Measurements from ENCODE around the gene DPP10. TPM values are rescaled to one million over a fixed set of nuclear protein-coding genes. Genes with fewer than 3 reads are reported as not detected.

The DPP10 gene
- total RNA-seq, 3 donors from 2014 or later (not counting 1 experiment from before 2014, with no cell fraction given): not detected

DNA sequence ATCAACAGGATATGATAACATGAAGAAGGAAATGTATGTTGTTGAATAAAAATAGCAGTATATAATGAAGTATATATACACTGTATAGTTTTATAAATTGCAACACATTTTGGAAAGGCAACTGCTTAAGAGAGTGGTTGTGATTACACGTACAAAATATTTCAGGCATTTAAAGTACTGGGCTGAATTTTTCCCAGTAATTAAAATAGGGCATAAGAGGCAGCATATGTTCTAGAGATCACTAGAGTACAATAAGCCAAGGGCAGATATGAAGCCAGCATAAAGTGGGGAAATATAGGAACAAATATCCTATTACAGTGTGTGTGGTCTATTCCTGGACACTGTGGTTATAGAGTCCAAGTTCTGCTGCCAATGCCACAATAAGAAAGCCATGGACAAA is 14.1 kb downstream of the DPP10 start:
- no peak overlapping the region for H3K4me3 Mint-ChIP-seq
- intact Hi-C loops (cut with micrococcal nuclease): no loop called here

DNA sequence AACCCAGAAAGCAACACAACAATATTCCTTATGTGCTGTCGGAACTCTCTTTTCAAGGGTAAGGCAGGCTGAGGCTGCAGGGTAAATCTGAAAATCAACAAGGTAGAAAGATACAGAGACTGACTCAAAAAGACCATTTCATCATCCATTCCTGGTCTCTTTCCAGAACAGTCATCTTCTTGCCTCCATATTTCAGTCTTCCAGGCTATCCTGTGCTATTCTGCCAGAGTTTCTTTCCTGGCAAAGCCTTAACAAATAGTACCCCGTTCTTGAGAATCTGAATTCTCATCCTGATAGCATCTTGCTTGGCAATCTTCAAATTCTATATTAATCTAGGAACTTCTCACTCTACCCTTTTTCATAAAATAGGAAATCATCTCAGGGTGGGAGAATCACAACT is 15.5 kb downstream of the DPP10 start:
- Mint-ChIP-seq H3K4me1 (no peaks in the 10 kb centered on the region), H3K4me3 (no peak overlapping the region), H3K27me3 (ENCODE audit: low read depth in 2 of 2) (no peaks in the 10 kb centered on the region), H3K36me3 (no peaks in the 10 kb centered on the region), H3K27ac (no peak overlapping the region), H3K9me3 (peaks cover 4 to 9% of the 10 kb centered on the region in 2 donors)
- Histone ChIP-seq H3K27me3 (ENCODE audit: control insufficient read depth, insufficient read depth, low read length) (no peaks in the 10 kb centered on the region), H3K9me3 (ENCODE audit: control insufficient read depth, insufficient read depth, low read length) (no peaks in the 10 kb centered on the region), H3K4me3 (ENCODE audit: low read length) (no peak overlapping the region), H3K27ac (ENCODE audit: low read length) (no peak overlapping the region), H3K4me1 (ENCODE audit: control insufficient read depth, insufficient read depth, low read length) (no peaks in the 10 kb centered on the region), H3K36me3 (ENCODE audit: control insufficient read depth, insufficient read depth, low read length) (no peaks in the 10 kb centered on the region)
- TF ChIP-seq, protein P1, sequence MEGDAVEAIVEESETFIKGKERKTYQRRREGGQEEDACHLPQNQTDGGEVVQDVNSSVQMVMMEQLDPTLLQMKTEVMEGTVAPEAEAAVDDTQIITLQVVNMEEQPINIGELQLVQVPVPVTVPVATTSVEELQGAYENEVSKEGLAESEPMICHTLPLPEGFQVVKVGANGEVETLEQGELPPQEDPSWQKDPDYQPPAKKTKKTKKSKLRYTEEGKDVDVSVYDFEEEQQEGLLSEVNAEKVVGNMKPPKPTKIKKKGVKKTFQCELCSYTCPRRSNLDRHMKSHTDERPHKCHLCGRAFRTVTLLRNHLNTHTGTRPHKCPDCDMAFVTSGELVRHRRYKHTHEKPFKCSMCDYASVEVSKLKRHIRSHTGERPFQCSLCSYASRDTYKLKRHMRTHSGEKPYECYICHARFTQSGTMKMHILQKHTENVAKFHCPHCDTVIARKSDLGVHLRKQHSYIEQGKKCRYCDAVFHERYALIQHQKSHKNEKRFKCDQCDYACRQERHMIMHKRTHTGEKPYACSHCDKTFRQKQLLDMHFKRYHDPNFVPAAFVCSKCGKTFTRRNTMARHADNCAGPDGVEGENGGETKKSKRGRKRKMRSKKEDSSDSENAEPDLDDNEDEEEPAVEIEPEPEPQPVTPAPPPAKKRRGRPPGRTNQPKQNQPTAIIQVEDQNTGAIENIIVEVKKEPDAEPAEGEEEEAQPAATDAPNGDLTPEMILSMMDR (IDR thresholded peaks at IDR 0.05): no peak
- ATAC-seq: no peak
- WGBS (ENCODE audit: insufficient coverage): 87% methylated on average over 2 of the region's 2 CpGs
- DNase-seq: no peak
- intact Hi-C loops (cut with micrococcal nuclease): no loop called here

More for the DNA sequence above, 14.1 kb downstream of the DPP10 start:
- Histone ChIP-seq H3K9me3 (ENCODE audit: control insufficient read depth, insufficient read depth, low read length) (no peaks in the 10 kb centered on the region), H3K4me3 (ENCODE audit: low read length) (no peak overlapping the region), H3K4me1 (ENCODE audit: control insufficient read depth, insufficient read depth, low read length) (no peaks in the 10 kb centered on the region), H3K27me3 (ENCODE audit: control insufficient read depth, insufficient read depth, low read length) (no peaks in the 10 kb centered on the region), H3K36me3 (ENCODE audit: control insufficient read depth, insufficient read depth, low read length) (no peaks in the 10 kb centered on the region), H3K27ac (ENCODE audit: low read length) (no peak overlapping the region)
- H3K9me3 Mint-ChIP-seq: peaks cover 4 to 8% of the 10 kb centered on the region in 2 donors
- DNase-seq (no peak), ATAC-seq (no peak)
- TF ChIP-seq, protein P1 (IDR thresholded peaks at IDR 0.05): no peak
- no peaks in the 10 kb centered on the region for H3K36me3 Mint-ChIP-seq
- H3K27ac Mint-ChIP-seq: no peak overlapping the region
- WGBS (ENCODE audit: insufficient coverage): 100% methylated on average over 1 of the region's 1 CpG
- H3K27me3 Mint-ChIP-seq (ENCODE audit: low read depth in 2 of 2): no peaks in the 10 kb centered on the region
- no peaks in the 10 kb centered on the region for H3K4me1 Mint-ChIP-seq

DNA sequence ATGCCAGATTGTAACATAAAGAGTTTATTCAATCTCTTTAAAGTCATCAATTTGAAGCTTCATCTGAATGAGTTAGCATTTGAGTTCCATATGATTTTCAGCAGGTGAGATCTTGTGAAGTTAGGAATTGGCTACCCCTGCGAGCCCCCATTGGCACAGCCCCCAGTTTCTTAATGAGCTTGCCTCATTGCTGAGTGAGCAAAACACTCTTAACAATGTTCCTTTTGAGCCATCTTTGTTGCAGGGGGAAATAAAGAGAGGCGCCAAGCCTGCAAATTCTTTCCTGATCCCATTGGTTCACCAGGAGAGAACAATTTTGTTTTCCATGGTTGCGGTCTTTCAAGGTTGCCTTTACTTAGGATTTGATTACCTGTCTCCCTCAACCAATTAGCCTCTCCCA is 18.7 kb downstream of the DPP10 start:
- H3K27ac ChIP-seq (ENCODE audit: low read length): no peak overlapping the region
- Mint-ChIP-seq H3K9me3 (peaks cover 0 to 3% of the 10 kb centered on the region in 2 donors), H3K27me3 (ENCODE audit: low read depth in 2 of 2) (no peaks in the 10 kb centered on the region), H3K36me3 (no peaks in the 10 kb centered on the region), H3K4me1 (no peaks in the 10 kb centered on the region), H3K27ac (no peak overlapping the region), H3K4me3 (no peak overlapping the region)
- no peak overlapping the region for H3K4me3 ChIP-seq (ENCODE audit: low read length)
- 85% methylated on average over 3 of the region's 3 CpGs for WGBS (ENCODE audit: insufficient coverage)
- ATAC-seq: no peak
- H3K27me3 ChIP-seq (ENCODE audit: control insufficient read depth, insufficient read depth, low read length): no peaks in the 10 kb centered on the region
- H3K36me3 ChIP-seq (ENCODE audit: control insufficient read depth, insufficient read depth, low read length): no peaks in the 10 kb centered on the region
- intact Hi-C loops (cut with micrococcal nuclease): no loop called here
- TF ChIP-seq, protein P1 (IDR thresholded peaks at IDR 0.05): no peak
- no peak for DNase-seq
- H3K4me1 ChIP-seq (ENCODE audit: control insufficient read depth, insufficient read depth, low read length): no peaks in the 10 kb centered on the region
- H3K9me3 ChIP-seq (ENCODE audit: control insufficient read depth, insufficient read depth, low read length): no peaks in the 10 kb centered on the region

DNA sequence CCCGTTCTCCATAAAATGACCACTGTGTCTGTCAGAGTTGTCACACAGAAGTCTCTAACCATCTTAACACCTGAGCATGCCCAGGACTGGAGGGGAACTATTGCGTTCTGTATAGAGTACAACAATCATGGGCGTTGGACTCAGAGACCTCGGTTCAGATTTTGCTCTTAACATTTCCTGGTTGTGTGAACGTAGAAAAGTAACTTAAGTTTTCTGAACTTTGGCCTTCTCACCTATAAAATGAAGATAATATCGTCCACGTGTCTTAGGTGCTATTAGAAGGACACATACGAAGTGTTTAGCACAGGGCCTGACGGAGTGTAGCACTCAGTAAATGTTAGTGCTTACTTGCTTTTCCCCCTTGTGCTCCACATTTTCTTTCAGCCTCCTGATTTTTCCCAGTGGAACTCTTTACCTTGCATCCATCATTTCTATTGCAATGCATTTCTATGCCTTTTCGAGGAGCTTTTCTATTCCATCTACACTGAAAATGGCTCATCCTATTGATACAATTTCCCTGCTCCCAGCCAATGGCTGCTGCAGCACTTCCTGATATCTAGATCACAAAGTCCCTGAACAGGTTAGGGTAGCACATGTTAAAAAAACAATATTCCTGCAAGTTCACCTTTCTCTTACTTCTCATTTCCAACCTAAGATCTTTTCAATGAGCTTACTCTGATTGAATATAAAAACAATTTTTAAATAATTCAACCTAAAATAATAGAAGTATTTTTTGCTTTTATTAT is 22.7 kb downstream of the DPP10 start:
- intact Hi-C loops (cut with micrococcal nuclease): no loop called here

More for the DNA sequence above, 22.7 kb downstream of the DPP10 start:
- WGBS (ENCODE audit: insufficient coverage): 86% methylated on average over 10 of the region's 10 CpGs
- Histone ChIP-seq H3K9me3 (ENCODE audit: control insufficient read depth, insufficient read depth, low read length) (peaks cover 5% of the 10 kb centered on the region), H3K4me3 (ENCODE audit: low read length) (no peak overlapping the region), H3K27ac (ENCODE audit: low read length) (no peak overlapping the region), H3K4me1 (ENCODE audit: control insufficient read depth, insufficient read depth, low read length) (no peaks in the 10 kb centered on the region), H3K27me3 (ENCODE audit: control insufficient read depth, insufficient read depth, low read length) (no peaks in the 10 kb centered on the region), H3K36me3 (ENCODE audit: control insufficient read depth, insufficient read depth, low read length) (no peaks in the 10 kb centered on the region)
- no peak for DNase-seq
- ATAC-seq: no peak
- H3K9me3 Mint-ChIP-seq: peaks cover 0 to 3% of the 10 kb centered on the region in 2 donors
- H3K27ac Mint-ChIP-seq: no peak overlapping the region
- H3K36me3 Mint-ChIP-seq: no peaks in the 10 kb centered on the region
- TF ChIP-seq, protein P1 (IDR thresholded peaks at IDR 0.05): no peak
- H3K27me3 Mint-ChIP-seq (ENCODE audit: low read depth in 2 of 2): no peaks in the 10 kb centered on the region
- no peaks in the 10 kb centered on the region for H3K4me1 Mint-ChIP-seq
- H3K4me3 Mint-ChIP-seq: no peak overlapping the region
